ENCODE measurements around the gene PLP1.
"Not testable (repeated sequence)": the region's sequence is repeated elsewhere in the genome, so short reads cannot be mapped to it uniquely, and the experiment has no call there.

Gene PLP1, protein sequence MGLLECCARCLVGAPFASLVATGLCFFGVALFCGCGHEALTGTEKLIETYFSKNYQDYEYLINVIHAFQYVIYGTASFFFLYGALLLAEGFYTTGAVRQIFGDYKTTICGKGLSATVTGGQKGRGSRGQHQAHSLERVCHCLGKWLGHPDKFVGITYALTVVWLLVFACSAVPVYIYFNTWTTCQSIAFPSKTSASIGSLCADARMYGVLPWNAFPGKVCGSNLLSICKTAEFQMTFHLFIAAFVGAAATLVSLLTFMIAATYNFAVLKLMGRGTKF

GRCh38 chrX:103776546-103776945 is at the start of gene PLP1:
Gene PLP1, plus strand, starts transcription at chrX:103776840. Its CDS starts 156 bp downstream, at chrX:103776996.
- H3K4me3 Mint-ChIP-seq = no peak within 1 kb of the TSS
- H3K27me3 Mint-ChIP-seq = no peaks in the 10 kb centered on the region
- H3K36me3 Mint-ChIP-seq = no peaks in the 10 kb centered on the region
- H3K4me1 Mint-ChIP-seq = no peaks in the 10 kb centered on the region
- no peaks in the 10 kb centered on the region for H3K9me3 Mint-ChIP-seq
- no peak within 1 kb of the TSS for H3K27ac Mint-ChIP-seq

DNA sequence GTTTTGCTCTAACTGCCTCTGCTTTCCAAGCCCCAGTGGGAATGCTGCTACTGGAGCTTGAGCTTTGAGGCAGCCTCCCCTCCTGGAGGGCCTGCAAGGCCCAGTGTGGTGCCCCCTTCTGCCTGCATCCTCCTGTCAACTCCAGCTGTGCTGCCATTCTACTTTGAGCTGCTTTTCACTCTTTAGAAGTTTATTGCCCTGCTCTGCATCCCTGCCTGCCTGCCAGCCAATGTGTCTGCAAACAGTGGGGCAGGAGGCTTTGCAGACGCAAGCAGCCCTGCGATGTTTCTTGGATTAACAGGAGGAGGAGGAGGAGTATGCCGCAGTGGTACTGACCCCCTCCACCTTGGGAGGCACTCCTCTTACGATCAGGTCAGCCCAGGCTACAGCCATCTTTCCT is 49.5 kb upstream of the PLP1 start:
- Mint-ChIP-seq H3K27ac (no peak overlapping the region), H3K4me3 (no peak overlapping the region)

DNA sequence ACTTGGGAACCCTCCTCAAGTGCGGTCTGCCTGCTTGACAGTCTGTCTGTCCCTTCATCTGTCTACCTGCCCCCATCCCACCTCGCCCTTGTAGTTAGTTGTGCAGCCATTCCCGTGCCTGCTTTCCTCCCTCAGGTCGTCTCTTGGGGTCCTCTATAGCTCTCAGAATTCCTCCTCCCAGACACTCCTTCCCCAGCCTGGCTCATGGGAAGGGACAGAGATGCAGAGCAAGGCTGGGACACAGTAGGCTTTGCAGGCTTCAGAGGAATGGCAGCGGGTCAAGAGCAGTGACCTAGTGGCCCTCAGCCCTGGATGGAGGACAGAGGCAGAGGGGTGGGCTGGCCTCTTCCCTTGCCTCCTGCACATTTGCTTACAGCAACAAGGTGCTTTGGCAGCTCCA is 47.6 kb upstream of the PLP1 start:
- Mint-ChIP-seq H3K9me3 (no peaks in the 10 kb centered on the region), H3K4me1 (peaks cover 5% of the 10 kb centered on the region), H3K36me3 (no peaks in the 10 kb centered on the region), H3K4me3 (no peak overlapping the region), H3K27ac (no peak overlapping the region), H3K27me3 (peaks cover 2% of the 10 kb centered on the region)

More for the DNA sequence above, 49.5 kb upstream of the PLP1 start:
- Mint-ChIP-seq H3K4me1 (peaks cover 5% of the 10 kb centered on the region), H3K9me3 (no peaks in the 10 kb centered on the region), H3K27me3 (no peaks in the 10 kb centered on the region), H3K36me3 (no peaks in the 10 kb centered on the region)

DNA sequence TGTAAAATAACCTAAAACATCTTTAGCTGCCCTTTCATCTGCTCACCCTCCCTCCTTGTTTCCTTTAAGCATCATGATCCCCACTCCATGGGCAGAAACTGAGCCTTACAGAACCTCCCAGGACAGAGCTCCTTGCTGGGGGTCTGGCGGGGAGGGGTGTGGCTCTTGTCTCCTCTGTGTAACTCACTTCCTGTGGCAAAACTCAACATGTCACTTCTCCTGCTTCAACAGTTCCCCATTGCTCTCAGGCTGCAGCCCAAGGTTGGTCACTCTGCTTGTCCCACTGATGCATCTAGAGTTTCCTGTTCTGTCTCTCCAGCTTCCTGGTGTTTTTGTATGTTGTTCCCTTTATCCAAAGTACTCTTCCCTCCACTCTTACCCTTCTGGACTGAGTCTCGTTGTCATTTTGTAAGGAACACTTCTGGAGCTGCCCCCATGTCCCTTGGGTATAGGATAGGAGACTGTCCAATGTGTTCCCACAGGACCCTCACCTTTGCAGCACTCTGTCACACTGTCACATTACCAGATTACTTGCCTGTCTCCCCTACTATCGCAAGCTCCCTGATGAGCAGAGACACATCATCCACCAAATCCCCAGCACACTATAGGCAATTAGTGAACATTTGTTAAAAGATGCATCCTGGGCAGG is 46.4 kb upstream of the PLP1 start:
- Mint-ChIP-seq H3K9me3 (no peaks in the 10 kb centered on the region), H3K27ac (no peak overlapping the region), H3K27me3 (peaks cover 2% of the 10 kb centered on the region)

DNA sequence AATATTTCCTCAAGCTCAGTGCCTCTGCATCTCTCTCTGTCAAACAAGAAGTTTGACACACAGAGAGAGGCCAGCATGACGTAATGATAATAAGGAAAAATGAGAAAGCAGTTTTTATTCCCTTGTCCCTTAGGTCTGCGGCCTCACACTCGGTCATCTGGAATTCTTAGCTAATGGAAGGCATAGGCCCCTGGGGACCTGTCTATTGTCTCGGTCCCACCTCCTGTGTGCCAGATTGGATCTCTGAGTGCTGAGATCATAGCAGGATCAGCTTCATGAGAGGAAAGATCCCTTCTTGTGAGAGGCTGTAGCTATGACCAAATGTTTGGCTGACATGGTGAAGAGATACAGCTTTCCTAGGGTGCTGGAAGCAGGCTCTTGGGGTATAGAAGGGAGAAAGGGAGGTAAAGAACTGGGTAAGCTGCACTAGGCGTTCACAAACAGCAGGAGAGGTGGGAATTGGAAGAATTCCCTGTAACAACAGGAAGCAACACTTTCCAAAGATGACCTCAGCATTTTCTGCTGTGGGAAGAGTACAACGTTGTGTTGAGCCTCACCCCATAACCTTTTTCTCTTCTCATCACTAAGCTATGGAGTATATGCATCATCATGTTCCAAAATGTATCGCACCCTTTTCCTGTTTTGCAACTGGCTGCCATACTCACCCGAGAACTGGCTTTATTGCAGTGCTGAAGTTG is 45.7 kb upstream of the PLP1 start:
- Mint-ChIP-seq H3K36me3 (no peaks in the 10 kb centered on the region), H3K9me3 (no peaks in the 10 kb centered on the region), H3K27ac (no peak overlapping the region), H3K4me1 (peaks cover 5% of the 10 kb centered on the region), H3K27me3 (peaks cover 2% of the 10 kb centered on the region), H3K4me3 (no peak overlapping the region)

More for the DNA sequence above, 46.4 kb upstream of the PLP1 start:
- Mint-ChIP-seq H3K4me3 (no peak overlapping the region), H3K4me1 (peaks cover 5% of the 10 kb centered on the region), H3K36me3 (no peaks in the 10 kb centered on the region)

GRCh38 chrX:103733017-103733416 is 43.6 kb upstream of the PLP1 start:
- Mint-ChIP-seq H3K27me3 (peaks cover 2% of the 10 kb centered on the region), H3K4me1 (peaks cover 5% of the 10 kb centered on the region), H3K9me3 (no peaks in the 10 kb centered on the region), H3K27ac (no peak overlapping the region), H3K36me3 (no peaks in the 10 kb centered on the region), H3K4me3 (no peak overlapping the region)

- H3K9me3 Mint-ChIP-seq = no peaks in the 10 kb centered on the region
- no peak overlapping the region for H3K27ac Mint-ChIP-seq
- peaks cover 2% of the 10 kb centered on the region for H3K27me3 Mint-ChIP-seq
- H3K4me3 Mint-ChIP-seq = no peak overlapping the region
- H3K4me1 Mint-ChIP-seq = peaks cover 5% of the 10 kb centered on the region
- H3K36me3 Mint-ChIP-seq = no peaks in the 10 kb centered on the region
These were observed 42.4 kb upstream of the PLP1 start for GRCh38 chrX:103734125-103734760.

DNA sequence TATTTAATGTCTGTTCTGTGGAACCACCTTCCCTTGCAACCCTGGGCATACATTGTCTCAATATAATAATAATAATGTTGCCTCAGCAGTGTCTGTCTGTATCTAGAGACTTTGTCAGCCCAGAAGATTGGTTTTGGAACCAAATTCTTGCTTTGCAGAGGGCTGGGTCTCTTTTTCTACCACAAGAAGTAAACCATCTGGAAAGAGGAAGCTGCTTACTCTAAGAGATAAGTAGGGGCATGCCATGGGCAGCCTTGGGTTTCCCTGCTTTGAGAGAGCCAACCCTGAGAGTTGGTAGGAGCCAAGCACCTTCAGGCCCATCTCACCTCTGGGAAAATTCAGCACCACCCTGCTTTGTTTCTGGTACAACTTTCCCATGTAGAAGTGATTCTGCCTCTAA is 38.9 kb upstream of the PLP1 start:
- Mint-ChIP-seq H3K27ac (no peak overlapping the region), H3K4me1 (no peaks in the 10 kb centered on the region), H3K36me3 (no peaks in the 10 kb centered on the region), H3K9me3 (no peaks in the 10 kb centered on the region), H3K4me3 (no peak overlapping the region), H3K27me3 (peaks cover 2% of the 10 kb centered on the region)

DNA sequence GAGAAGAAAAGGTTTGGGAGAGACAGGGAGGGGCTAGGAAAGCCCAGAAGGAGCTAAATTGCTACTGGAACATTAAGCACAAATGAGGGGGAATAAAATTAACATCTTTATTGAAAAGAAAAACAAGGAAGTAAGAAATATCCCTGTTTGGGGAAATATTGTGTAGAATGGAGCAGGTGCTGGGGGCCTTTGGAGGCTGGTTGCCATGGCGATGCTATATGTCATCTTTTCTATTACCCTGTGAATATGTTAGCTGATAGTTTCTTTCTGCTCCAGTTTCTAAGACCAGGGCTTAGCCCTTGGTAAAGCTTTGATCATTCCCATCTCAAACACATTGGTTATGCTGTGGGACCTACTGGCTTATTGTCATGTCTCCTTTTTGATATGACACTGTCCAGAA is 37.2 kb upstream of the PLP1 start:
- no peak overlapping the region for H3K4me3 Mint-ChIP-seq
- H3K27me3 Mint-ChIP-seq = no peaks in the 10 kb centered on the region
- no peaks in the 10 kb centered on the region for H3K36me3 Mint-ChIP-seq
- H3K9me3 Mint-ChIP-seq = no peaks in the 10 kb centered on the region
- no peak overlapping the region for H3K27ac Mint-ChIP-seq
- H3K4me1 Mint-ChIP-seq = no peaks in the 10 kb centered on the region

- no peak overlapping the region for H3K4me3 Mint-ChIP-seq
- H3K27me3 Mint-ChIP-seq = no peaks in the 10 kb centered on the region
- H3K9me3 Mint-ChIP-seq = no peaks in the 10 kb centered on the region
- H3K4me1 Mint-ChIP-seq = no peaks in the 10 kb centered on the region
- H3K27ac Mint-ChIP-seq = no peak overlapping the region
- no peaks in the 10 kb centered on the region for H3K36me3 Mint-ChIP-seq
These were observed 34.8 kb upstream of the PLP1 start for GRCh38 chrX:103741879-103742278.

- Mint-ChIP-seq H3K4me1 (no peaks in the 10 kb centered on the region), H3K27ac (no peak overlapping the region), H3K4me3 (no peak overlapping the region), H3K36me3 (no peaks in the 10 kb centered on the region), H3K27me3 (no peaks in the 10 kb centered on the region), H3K9me3 (no peaks in the 10 kb centered on the region)
These were observed 34.3 kb upstream of the PLP1 start for GRCh38 chrX:103742339-103742738.

- no peaks in the 10 kb centered on the region for H3K9me3 Mint-ChIP-seq
- no peaks in the 10 kb centered on the region for H3K4me1 Mint-ChIP-seq
- no peak overlapping the region for H3K4me3 Mint-ChIP-seq
- no peaks in the 10 kb centered on the region for H3K27me3 Mint-ChIP-seq
- no peaks in the 10 kb centered on the region for H3K36me3 Mint-ChIP-seq
- H3K27ac Mint-ChIP-seq = no peak overlapping the region
These were observed 29.5 kb upstream of the PLP1 start for GRCh38 chrX:103747163-103747562.

DNA sequence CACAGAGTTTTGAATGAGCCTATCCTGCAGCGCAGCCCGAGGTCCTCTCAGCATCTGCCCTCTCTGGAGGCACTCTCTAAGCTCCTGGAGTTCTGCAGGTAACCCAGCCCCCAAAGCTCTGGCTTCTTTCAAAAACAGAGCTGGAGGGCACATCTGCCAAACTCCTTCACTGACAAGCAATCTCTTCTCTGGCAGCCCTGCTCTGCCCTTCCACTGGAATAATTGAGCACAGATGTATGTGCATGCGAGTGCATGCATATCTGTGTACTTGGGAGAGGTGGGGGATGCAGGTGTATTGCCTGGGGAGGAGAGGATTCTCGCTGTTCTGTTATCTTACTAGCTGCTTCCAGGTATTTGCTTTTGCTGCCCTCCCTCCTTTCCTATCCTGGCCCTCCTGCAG is 22.2 kb upstream of the PLP1 start:
- no peak overlapping the region for H3K27ac Mint-ChIP-seq

GRCh38 chrX:103756736-103757135 is 19.9 kb upstream of the PLP1 start:
- H3K27ac Mint-ChIP-seq = no peak overlapping the region
- no peak overlapping the region for H3K4me3 Mint-ChIP-seq
- H3K4me1 Mint-ChIP-seq = no peaks in the 10 kb centered on the region
- peaks cover 3% of the 10 kb centered on the region for H3K36me3 Mint-ChIP-seq
- H3K9me3 Mint-ChIP-seq = no peaks in the 10 kb centered on the region
- no peaks in the 10 kb centered on the region for H3K27me3 Mint-ChIP-seq

More for the DNA sequence above, 22.2 kb upstream of the PLP1 start:
- H3K4me3 Mint-ChIP-seq = no peak overlapping the region
- no peaks in the 10 kb centered on the region for H3K27me3 Mint-ChIP-seq
- no peaks in the 10 kb centered on the region for H3K9me3 Mint-ChIP-seq
- peaks cover 3% of the 10 kb centered on the region for H3K36me3 Mint-ChIP-seq
- H3K4me1 Mint-ChIP-seq = no peaks in the 10 kb centered on the region

DNA sequence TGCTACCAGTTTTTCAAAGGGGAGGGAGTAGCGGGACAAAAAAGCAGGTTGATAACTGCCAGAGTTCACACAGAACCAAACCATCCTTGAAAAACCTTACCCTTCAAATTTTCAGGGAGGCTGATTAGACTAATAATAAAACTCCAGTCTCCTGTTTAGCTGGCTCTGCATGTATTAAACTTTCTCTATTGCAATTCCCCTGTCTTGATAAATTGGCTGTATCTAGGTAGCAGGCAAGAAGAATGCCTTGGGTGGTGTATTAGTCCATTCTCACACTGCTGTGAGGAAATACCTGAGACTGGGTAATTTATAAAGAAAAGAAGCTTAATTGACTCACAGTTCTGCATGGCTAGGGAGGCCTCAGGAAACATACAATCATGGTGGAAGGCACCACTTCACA is 18.1 kb upstream of the PLP1 start:
- peaks cover 4% of the 10 kb centered on the region for H3K36me3 Mint-ChIP-seq
- no peak overlapping the region for H3K27ac Mint-ChIP-seq
- H3K9me3 Mint-ChIP-seq = no peaks in the 10 kb centered on the region
- H3K4me1 Mint-ChIP-seq = no peaks in the 10 kb centered on the region
- H3K4me3 Mint-ChIP-seq = no peak overlapping the region
- no peaks in the 10 kb centered on the region for H3K27me3 Mint-ChIP-seq

DNA sequence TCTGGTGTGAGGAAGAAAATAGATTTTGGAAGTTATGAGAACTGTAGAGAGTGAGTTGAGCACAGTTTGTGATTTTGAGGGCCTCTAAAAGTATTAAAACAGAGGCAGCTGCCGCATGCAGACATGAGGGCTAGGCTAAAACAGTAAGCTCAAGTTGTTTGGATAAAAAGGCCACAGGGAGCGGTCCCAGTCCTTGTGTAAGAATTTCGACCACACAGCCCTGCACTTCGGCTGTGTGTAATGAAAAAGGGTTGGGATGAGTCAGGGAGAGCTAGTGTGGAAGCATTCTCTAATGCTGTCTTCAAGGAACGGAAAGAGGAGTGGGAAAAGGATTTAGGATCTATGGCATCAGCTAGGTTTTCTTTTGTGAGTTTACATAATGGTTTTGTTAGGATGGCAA is 13.1 kb upstream of the PLP1 start:
- H3K36me3 Mint-ChIP-seq, H3K9me3 Mint-ChIP-seq, H3K4me3 Mint-ChIP-seq, H3K27ac Mint-ChIP-seq, H3K27me3 Mint-ChIP-seq, H3K4me1 Mint-ChIP-seq: not testable (repeated sequence)
